HUES6 (cell line): ENCODE results near the gene RNF220.
A peak's percentile ranks its signal among the peaks of the same experiment; 100 is the strongest.

Experiments used
- H3K27ac ChIP-seq: 2 replicates; pipeline ENCODE4 v1.7.0; 2013; ENCODE audit warnings: low read depth, mild to moderate bottlenecking, low read length, inconsistent platforms
- H3K27me3 ChIP-seq: 2 replicates; pipeline ENCODE4 v1.6.1; 2013; ENCODE audit warnings: low read length; ENCODE audit not compliant: control insufficient read depth, insufficient read depth
- H3K36me3 ChIP-seq: 2 replicates; pipeline ENCODE4 v1.6.1; 2013; ENCODE audit warnings: low read length; ENCODE audit not compliant: control insufficient read depth, insufficient read depth
- H3K4me1 ChIP-seq: 2 replicates; pipeline ENCODE4 v1.6.1; 2013; ENCODE audit warnings: low read length; ENCODE audit not compliant: control insufficient read depth, insufficient read depth
- H3K4me3 ChIP-seq: 2 replicates; pipeline ENCODE4 v1.5.1; 2013; ENCODE audit warnings: low read depth, low read length
- H3K9ac ChIP-seq: one replicate; pipeline ENCODE4 v1.6.1; 2013; ENCODE audit warnings: mild to moderate bottlenecking, low read length
- H3K9me3 ChIP-seq: 2 replicates; pipeline ENCODE4 v1.6.1; 2013; ENCODE audit warnings: low read depth, low read length; ENCODE audit not compliant: control insufficient read depth, insufficient read depth

The RNF220 gene

DNA sequence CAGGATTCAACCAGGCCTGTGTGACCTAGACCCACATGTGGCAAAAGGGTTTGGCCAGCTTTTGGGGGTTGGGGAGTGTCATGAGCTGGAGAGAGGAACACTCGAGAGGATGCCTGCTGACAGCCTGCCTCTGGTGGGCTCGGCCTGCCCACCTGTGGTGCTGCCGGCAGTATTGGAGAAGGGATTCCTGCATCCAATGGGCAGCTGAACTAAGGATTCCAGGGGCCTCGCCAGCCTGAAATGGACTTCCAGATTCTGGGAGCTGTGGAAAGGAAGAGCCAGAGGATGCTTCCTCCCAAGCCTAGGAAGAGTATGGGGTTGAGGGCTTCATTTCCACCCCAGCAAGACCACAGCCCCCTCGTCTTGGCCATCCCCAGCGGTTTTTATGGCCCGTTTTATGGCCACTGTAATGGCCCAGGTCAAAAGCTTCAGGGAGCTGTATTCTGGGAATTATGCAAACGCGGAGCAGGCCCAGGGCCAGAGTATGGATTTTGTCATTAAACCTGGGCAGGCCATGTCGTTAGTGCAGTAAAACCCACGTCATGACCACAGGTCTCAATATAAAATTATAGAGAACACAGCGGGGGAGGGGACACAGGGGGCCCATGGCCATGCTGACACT, 205.6 kb downstream of the RNF220 start:
- Histone ChIP-seq H3K36me3 (no peaks in the 10 kb centered on the region), H3K27ac (no peak overlapping the region), H3K4me1 (peaks cover 19% of the 10 kb centered on the region), H3K4me3 (no peak overlapping the region; the same call in 1 of the 2 replicates), H3K27me3 (peaks cover 8% of the 10 kb centered on the region), H3K9me3 (no peaks in the 10 kb centered on the region), H3K9ac (no peak overlapping the region)

DNA sequence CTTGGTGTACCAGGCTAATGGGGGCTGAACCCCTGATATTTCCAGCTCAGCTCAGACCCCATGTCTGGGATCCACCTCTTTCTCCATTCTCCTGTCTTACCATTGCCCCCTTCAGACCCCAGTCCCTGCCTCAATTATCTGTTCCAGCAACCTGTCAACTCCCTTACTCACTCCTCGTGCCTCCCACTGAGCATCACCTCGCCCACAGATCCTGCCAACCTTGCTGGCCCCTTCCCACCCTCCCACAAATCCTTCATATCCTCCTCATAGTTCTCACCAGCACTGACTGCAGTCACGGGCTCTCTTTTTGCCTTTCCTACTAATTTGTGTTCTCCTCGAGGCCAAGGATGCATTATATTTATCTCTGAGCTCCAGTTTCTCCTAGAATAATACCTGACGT, 206.4 kb downstream of the RNF220 start:
- Histone ChIP-seq H3K4me3 (no peak overlapping the region), H3K27ac (no peak overlapping the region), H3K36me3 (no peaks in the 10 kb centered on the region), H3K9ac (no peak overlapping the region), H3K9me3 (no peaks in the 10 kb centered on the region), H3K27me3 (peaks cover 15% of the 10 kb centered on the region), H3K4me1 (peaks cover 19% of the 10 kb centered on the region)

DNA sequence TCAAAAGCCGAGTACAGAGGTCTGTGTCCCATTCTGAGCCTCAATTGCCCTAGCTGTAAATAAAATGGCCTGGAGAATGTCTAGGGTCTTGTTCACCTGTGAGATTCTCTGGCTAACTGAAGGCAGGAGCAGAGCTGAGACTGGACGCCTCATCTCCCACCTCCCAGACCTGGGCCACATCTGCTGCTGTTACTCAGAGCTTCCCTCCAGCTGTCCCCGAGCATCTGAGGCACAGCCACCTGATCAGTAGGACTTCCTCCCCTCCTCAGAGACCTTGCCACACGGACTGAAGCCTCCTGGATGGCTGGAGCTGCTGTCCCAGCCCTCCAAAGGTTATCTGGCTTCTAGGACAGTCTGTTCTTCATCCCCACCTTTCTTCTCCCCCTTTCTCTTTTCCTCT, 206.8 kb downstream of the RNF220 start:
- no peak overlapping the region for H3K4me3 ChIP-seq
- H3K4me1 ChIP-seq: peaks cover 19% of the 10 kb centered on the region
- peaks cover 20% of the 10 kb centered on the region for H3K27me3 ChIP-seq
- H3K9me3 ChIP-seq: no peaks in the 10 kb centered on the region
- no peak overlapping the region for H3K9ac ChIP-seq
- H3K36me3 ChIP-seq: no peaks in the 10 kb centered on the region
- no peak overlapping the region for H3K27ac ChIP-seq

DNA sequence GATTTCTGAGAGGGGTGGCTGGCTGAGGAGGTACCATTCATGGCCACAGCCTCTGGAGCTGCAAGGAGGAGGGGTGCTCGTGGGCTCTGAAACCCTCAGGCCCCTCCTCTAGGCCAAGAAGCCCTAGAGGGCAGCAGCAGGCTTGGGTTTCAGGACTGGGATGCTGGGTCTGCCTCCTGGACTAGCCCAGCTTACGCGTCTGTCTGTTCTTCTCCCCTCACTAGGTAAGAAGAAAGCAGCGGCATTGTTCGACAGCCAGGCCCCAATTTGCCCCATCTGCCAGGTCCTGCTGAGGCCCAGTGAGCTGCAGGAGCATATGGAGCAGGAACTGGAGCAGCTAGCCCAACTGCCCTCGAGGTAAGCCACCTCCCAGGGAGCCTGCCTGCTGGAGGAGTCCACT, 208.9 kb downstream of the RNF220 start:
- H3K27ac ChIP-seq: no peak overlapping the region
- H3K4me3 ChIP-seq: no peak overlapping the region
- no peak overlapping the region for H3K9ac ChIP-seq
- no peaks in the 10 kb centered on the region for H3K9me3 ChIP-seq
- no peaks in the 10 kb centered on the region for H3K36me3 ChIP-seq
- peaks cover 19% of the 10 kb centered on the region for H3K4me1 ChIP-seq
- H3K27me3 ChIP-seq: peaks cover 40% of the 10 kb centered on the region

DNA sequence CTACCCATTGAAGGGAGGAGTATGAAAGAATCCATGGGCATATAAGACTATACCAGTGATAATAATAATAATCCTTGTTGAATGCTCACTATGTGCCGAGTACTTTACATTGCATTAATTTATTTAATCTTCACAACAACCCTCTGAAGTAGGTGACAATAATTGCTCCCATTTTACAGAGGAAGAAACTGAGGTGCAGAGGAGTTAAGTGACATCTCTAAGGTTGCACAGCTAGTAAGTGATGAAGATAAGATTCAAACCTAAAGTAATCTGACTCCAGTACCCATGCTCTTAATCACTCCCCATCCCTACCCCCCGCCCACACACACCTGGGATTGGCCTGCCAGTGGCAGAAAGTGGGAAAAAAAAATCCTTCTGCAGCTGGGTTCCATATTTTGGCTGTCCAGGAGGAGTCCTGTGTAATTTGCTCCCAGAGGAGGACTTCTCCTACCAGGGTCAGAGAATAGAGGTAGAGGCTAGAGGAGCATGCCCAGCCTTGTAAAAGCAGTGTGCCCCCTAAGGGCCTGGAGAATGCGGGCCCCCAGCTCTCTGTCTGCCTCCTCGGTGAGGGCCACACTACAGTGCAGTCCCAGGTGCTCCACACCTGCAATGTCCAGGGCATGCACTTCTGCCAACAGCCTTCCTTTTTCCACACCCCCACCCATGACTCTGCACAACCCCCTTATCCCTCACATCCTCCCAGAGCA, 211.4 kb downstream of the RNF220 start:
- H3K4me3 ChIP-seq: peak overlapping the region; percentile 57
- peak overlapping the region; percentile 5 for H3K9ac ChIP-seq

DNA sequence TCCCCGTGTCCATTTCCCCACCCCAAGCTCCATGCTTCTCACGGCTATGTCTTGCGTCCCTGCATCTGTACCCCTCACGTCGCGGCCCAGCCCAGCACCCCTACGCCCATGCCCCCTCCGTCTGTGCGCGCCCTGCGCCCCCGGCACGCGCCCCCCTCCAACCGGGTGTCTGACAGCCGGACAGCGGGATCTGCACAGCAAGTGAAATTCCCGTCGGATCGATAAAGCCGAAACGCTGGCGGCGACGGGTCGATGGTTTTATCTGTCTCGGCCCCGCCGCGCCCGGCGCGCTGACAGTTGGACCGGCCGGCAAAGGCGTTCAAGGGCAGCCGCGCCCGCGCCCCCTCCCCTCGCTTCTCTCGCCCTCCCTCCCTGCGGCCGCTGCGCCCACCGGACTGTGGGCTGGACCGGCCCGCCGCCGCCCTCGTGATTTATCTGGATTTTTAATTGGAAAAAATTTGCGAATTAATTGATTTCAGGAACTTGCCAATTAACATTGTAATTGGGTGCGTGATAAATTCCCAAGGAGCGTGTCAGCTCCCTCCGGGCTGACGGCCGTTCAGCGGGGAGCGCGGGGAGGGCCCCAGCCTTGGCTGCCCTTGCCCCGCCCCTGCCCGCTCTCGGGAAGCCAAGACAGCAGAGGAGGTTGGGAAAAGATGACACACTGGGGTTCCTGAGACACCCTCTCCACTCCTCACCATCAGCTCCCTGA, 212.1 kb downstream of the RNF220 start:
- no peak overlapping the region for H3K27ac ChIP-seq
- no peaks in the 10 kb centered on the region for H3K36me3 ChIP-seq
- peak overlapping the region; percentile 5 for H3K9ac ChIP-seq
- H3K4me3 ChIP-seq: peak overlapping the region; percentile 57
- H3K27me3 ChIP-seq: peaks cover 40% of the 10 kb centered on the region
- H3K4me1 ChIP-seq: peaks cover 9% of the 10 kb centered on the region
- H3K9me3 ChIP-seq: no peaks in the 10 kb centered on the region

More for the DNA sequence above, 211.4 kb downstream of the RNF220 start:
- H3K27me3 ChIP-seq: peaks cover 40% of the 10 kb centered on the region
- peaks cover 9% of the 10 kb centered on the region for H3K4me1 ChIP-seq
- no peaks in the 10 kb centered on the region for H3K36me3 ChIP-seq
- H3K9me3 ChIP-seq: no peaks in the 10 kb centered on the region
- no peak overlapping the region for H3K27ac ChIP-seq

DNA sequence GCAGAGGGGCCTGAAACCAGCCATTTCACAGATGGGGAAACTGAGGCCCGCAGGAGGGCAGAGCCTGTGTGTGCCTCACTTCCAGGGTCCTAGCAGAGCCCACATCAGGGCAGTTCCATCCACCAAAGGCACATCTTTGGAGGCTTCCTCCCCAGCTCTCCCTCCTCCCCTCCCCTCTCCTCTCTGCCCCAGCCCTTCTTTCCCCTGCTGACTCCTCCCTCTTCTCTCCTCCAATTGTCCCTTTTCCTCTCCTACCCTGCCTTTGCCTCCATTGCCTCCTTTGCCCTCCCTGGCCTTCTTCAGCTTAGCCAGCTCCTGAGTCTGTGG, 212.6 kb downstream of the RNF220 start:
- Histone ChIP-seq H3K27ac (no peak overlapping the region), H3K4me3 (peak overlapping the region; percentile 57), H3K9me3 (no peaks in the 10 kb centered on the region), H3K9ac (no peak overlapping the region), H3K27me3 (peaks cover 40% of the 10 kb centered on the region), H3K36me3 (no peaks in the 10 kb centered on the region), H3K4me1 (peaks cover 9% of the 10 kb centered on the region)

DNA sequence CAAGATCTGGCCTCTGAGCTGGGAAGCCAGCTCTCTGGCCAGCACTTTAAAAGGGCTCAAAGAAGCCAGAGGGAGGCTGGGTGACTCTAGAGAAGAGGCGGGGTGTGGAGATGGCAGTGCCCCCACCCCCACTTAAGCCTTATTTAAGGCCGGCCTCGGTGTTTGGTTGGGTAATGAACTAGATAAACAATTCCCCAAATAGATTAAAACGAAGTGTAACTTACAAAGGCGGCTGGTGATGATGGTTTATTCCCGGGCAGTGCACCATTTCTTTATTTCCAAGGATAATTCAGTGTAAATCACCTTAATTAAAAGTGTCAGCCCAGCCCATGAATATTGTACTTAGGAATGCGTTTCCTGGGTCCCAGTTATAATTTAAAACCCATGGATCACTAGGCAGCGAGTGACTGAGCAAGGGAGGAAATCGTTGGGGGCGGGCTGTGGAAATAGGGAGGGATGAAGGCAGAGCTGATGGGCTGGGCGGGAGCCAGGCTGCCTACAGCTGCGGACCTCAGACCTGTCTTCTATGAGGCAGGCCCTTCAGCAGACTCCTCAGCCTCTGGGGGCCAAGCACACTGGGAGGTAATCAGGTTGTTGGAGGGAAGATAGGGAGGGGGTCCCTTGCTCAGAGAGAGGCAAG, 214.3 kb downstream of the RNF220 start:
- H3K27ac ChIP-seq: no peak overlapping the region
- H3K36me3 ChIP-seq: no peaks in the 10 kb centered on the region
- no peak overlapping the region for H3K9ac ChIP-seq
- H3K27me3 ChIP-seq: peaks cover 40% of the 10 kb centered on the region
- no peak overlapping the region for H3K4me3 ChIP-seq
- H3K9me3 ChIP-seq: no peaks in the 10 kb centered on the region
- peaks cover 9% of the 10 kb centered on the region for H3K4me1 ChIP-seq

DNA sequence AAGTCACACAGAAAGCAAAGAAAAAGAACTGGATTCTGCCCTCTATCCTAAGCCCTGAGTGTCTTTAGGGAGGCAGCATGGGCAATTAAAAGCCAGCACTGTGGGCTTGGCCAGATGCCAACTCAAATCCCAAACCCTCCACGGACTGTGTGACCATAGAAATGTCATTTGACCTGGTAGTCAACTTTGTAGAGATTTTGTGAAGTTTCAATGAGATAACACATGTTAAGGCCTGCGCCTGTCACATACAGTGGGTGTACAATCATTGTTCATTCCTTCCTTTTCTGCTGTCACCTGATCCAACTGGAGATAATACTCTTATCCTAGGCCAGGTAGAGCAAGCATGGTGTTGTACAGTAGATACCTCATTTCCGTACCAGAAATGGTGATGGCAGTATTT, 215.0 kb downstream of the RNF220 start:
- peaks cover 38% of the 10 kb centered on the region for H3K27me3 ChIP-seq

DNA sequence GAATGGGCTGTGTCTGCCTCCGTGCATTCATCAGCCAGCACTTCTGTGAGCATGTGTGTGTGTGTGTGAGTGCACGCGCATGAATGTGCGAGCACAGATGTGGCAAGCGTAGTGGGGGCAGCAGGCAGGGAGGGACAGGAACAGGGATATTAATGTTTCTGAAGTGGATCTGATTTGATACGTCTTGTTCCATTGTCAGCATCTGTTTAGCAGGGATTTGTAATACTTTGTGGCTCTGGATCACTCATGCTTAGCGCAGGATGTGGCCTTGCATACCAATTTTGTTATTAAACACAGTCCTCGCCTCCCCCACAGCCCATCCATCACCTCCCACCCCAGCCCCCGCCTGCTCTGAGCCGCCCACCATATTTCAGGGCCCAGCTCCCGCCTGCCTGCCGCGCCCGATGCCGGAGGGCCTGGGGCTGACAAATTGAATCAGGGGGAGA, 216.8 kb downstream of the RNF220 start:
- Histone ChIP-seq H3K36me3 (no peaks in the 10 kb centered on the region), H3K9ac (no peak overlapping the region), H3K4me1 (peaks cover 9% of the 10 kb centered on the region), H3K4me3 (no peak overlapping the region), H3K9me3 (no peaks in the 10 kb centered on the region), H3K27ac (no peak overlapping the region), H3K27me3 (peaks cover 20% of the 10 kb centered on the region)

More for the DNA sequence above, 215.0 kb downstream of the RNF220 start:
- peaks cover 9% of the 10 kb centered on the region for H3K4me1 ChIP-seq
- no peak overlapping the region for H3K4me3 ChIP-seq
- no peak overlapping the region for H3K27ac ChIP-seq
- H3K9ac ChIP-seq: no peak overlapping the region
- H3K36me3 ChIP-seq: no peaks in the 10 kb centered on the region
- H3K9me3 ChIP-seq: no peaks in the 10 kb centered on the region
